ENCODE results near the gene ATP2C2.
"Not testable (repeated sequence)": the region's sequence is repeated elsewhere in the genome, so short reads cannot be mapped to it uniquely, and the experiment has no call there.

ATP2C2 gene

GRCh38 chr16:84341528-84342295 is 26.6 kb upstream of the ATP2C2 start:
- DNase-seq: no peak

- not testable (repeated sequence) for DNase-seq
Measured at GRCh38 chr16:84343800-84344199, 24.5 kb upstream of the ATP2C2 start.

GRCh38 chr16:84344781-84345180 is 23.6 kb upstream of the ATP2C2 start:
- DNase-seq: no peak

GRCh38 chr16:84347161-84347560 is 21.2 kb upstream of the ATP2C2 start:
- no peak for DNase-seq

- DNase-seq: no peak
Measured at GRCh38 chr16:84348386-84348888, 19.9 kb upstream of the ATP2C2 start.

GRCh38 chr16:84349862-84350684 is 18.3 kb upstream of the ATP2C2 start:
- no peak for DNase-seq

- DNase-seq: no peak
Measured at GRCh38 chr16:84350685-84351400, 17.5 kb upstream of the ATP2C2 start.

- DNase-seq: no peak
Measured at GRCh38 chr16:84351630-84352029, 16.7 kb upstream of the ATP2C2 start.

GRCh38 chr16:84354306-84354705 is 14.0 kb upstream of the ATP2C2 start:
- DNase-seq: no peak

GRCh38 chr16:84355149-84355548 is 13.2 kb upstream of the ATP2C2 start:
- no peak for DNase-seq

- no peak for DNase-seq
Measured at GRCh38 chr16:84356176-84356575, 12.2 kb upstream of the ATP2C2 start.

GRCh38 chr16:84356591-84357116 is 11.7 kb upstream of the ATP2C2 start:
- no peak for DNase-seq

- DNase-seq: no peak
Measured at GRCh38 chr16:84357191-84357651, 11.1 kb upstream of the ATP2C2 start.

GRCh38 chr16:84358601-84359295 is 9.6 kb upstream of the ATP2C2 start:
- no peak for DNase-seq

GRCh38 chr16:84359326-84359725 is 9.0 kb upstream of the ATP2C2 start:
- no peak for DNase-seq

- no peak for DNase-seq
Measured at GRCh38 chr16:84360170-84360569, 8.2 kb upstream of the ATP2C2 start.

GRCh38 chr16:84360748-84361147 is 7.6 kb upstream of the ATP2C2 start:
- DNase-seq: no peak

- no peak for DNase-seq
Measured at GRCh38 chr16:84361546-84361945, 6.8 kb upstream of the ATP2C2 start.

GRCh38 chr16:84362471-84362941 is 5.8 kb upstream of the ATP2C2 start:
- DNase-seq: no peak

- DNase-seq: no peak
Measured at GRCh38 chr16:84366208-84366607, 2.1 kb upstream of the ATP2C2 start.

GRCh38 chr16:84367297-84367680 is 1.0 kb upstream of the ATP2C2 start:
- DNase-seq: no peak

- no peak for DNase-seq
Measured at GRCh38 chr16:84367750-84368307, 509 bp upstream of the ATP2C2 start.

All from NCI-H446 (cell line).